Iris pigment epithelial cell (primary cell): ENCODE data around the gene TAS2R20.
"Not testable (repeated sequence)": the region's sequence is repeated elsewhere in the genome, so short reads cannot be mapped to it uniquely, and the experiment has no call there.

Experiments used
- DNase-seq: peaks from one replicate; pipeline ENCODE4 v3.0.0-alpha.2; 2011; ENCODE audit warnings: low read depth

The TAS2R20 gene

GRCh38 chr12:10998204-10998603, at the start of gene TAS2R20:
TSS of gene TAS2R20 (minus strand) at chr12:10998304. CDS start at chr12:10997875, 429 bp downstream.
- no peak for DNase-seq

GRCh38 chr12:11041366-11041765, 43.3 kb upstream of the TAS2R20 start:
- DNase-seq, result not testable (repeated sequence)

- peak; percentile 11 for DNase-seq
Observed at GRCh38 chr12:11040162-11040561, 42.1 kb upstream of the TAS2R20 start.

GRCh38 chr12:11039171-11039570, 41.1 kb upstream of the TAS2R20 start:
- DNase-seq, result no peak

- DNase-seq, result not testable (repeated sequence)
Observed at GRCh38 chr12:11033959-11034358, 35.9 kb upstream of the TAS2R20 start.

GRCh38 chr12:11031307-11031706, 33.2 kb upstream of the TAS2R20 start, which contains the start of gene TAS2R31:
TSS of gene TAS2R31 (minus strand) at chr12:11031407. CDS start at chr12:11031335, 72 bp downstream.
- DNase-seq, result no peak

- DNase-seq, result no peak
Observed at GRCh38 chr12:11026118-11026517, 28.0 kb upstream of the TAS2R20 start.

GRCh38 chr12:11023387-11023786, 25.3 kb upstream of the TAS2R20 start:
- no peak for DNase-seq

GRCh38 chr12:11022520-11022919, 24.4 kb upstream of the TAS2R20 start, which contains the start of gene TAS2R19:
TSS of gene TAS2R19 (minus strand) at chr12:11022620. CDS start at chr12:11022571, 49 bp downstream.
- DNase-seq, result no peak

- no peak for DNase-seq
Observed at GRCh38 chr12:11016937-11017336, 18.8 kb upstream of the TAS2R20 start.

- DNase-seq, result no peak
Observed at GRCh38 chr12:11015775-11016430, 17.8 kb upstream of the TAS2R20 start.

GRCh38 chr12:11014234-11014633, 16.1 kb upstream of the TAS2R20 start:
- DNase-seq, result peak; percentile 28

- DNase-seq, result no peak
Observed at GRCh38 chr12:11007608-11008007, 9.5 kb upstream of the TAS2R20 start.

GRCh38 chr12:10994307-10994706, 3.8 kb downstream of the TAS2R20 start:
- no peak for DNase-seq

GRCh38 chr12:10989107-10989506, 9.0 kb downstream of the TAS2R20 start:
- no peak for DNase-seq

- DNase-seq, result no peak
Observed at GRCh38 chr12:10986812-10987211, 11.3 kb downstream of the TAS2R20 start, which contains the start of gene TAS2R50. TSS of gene TAS2R50 (minus strand) at chr12:10986912. CDS start at chr12:10986860, 52 bp downstream.

- DNase-seq, result no peak
Observed at GRCh38 chr12:10982244-10982643, 15.9 kb downstream of the TAS2R20 start.

- DNase-seq, result no peak
Observed at GRCh38 chr12:10974965-10975364, 23.1 kb downstream of the TAS2R20 start.

- peak; percentile 83 for DNase-seq
Observed at GRCh38 chr12:10968765-10969456, 29.2 kb downstream of the TAS2R20 start.

- DNase-seq, result peak; percentile 56
Observed at GRCh38 chr12:10967409-10967808, 30.7 kb downstream of the TAS2R20 start.

GRCh38 chr12:10966314-10966713, 31.8 kb downstream of the TAS2R20 start:
- no peak for DNase-seq

GRCh38 chr12:10965476-10965875, 32.6 kb downstream of the TAS2R20 start:
- DNase-seq, result peak; percentile 14

- no peak for DNase-seq
Observed at GRCh38 chr12:10960211-10960610, 37.9 kb downstream of the TAS2R20 start.
